ENCODE measurements around the gene CRYZ. TPM values are rescaled to one million over a fixed set of nuclear protein-coding genes. Genes with fewer than 3 reads are reported as not detected.
"Not testable (repeated sequence)": the region's sequence is repeated elsewhere in the genome, so short reads cannot be mapped to it uniquely, and the experiment has no call there.

Gene CRYZ
- total RNA-seq, 1 experiment from 2014 or later, result 27.7 TPM

DNA sequence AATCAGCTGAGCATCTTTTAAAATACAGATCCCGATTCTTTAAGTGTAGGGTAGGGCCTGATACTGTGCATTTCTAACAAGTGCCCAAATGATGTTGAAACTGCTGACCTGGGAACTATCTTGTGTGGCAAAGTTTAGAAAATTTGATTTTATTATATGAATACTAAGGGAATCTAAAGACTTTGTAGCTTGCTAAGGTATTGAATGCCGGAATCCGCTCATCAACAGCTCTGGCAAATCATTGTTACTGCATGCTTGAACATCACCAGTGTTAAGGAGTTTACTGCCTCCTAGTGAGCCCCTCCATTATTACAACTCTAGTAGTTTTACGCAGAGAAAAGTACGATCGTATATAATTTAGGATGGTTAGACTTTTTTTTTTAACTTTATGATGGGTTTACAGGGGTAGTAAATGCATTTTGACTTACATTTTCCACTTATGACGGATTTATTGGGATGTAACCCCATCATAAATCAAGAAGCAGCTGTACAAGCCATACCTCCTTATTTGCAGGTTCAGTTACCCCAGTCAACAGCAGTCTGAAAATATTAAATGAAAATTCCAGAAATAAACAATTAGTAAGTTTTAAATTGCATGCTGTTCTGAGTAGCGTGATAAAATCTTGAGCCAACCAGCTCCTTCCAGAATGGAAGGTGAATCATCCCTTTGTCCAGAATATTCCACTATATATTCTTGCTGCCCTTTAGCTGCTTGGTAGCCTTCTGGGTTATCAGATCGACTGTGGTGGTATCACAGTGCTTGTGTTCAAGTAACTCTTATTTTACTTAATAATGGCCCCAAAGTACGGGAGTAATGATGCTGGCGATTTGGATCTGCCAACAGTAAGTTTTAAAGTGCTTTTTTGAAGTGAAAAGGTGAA lies 994 bp upstream of the CRYZ start:
- peak; percentile 70 for DNase-seq (ENCODE audit: low read depth, low spot score)
- in situ Hi-C loops (cut with HindIII; ENCODE audit: low pct_unique_long_range_greater_than_20kb, low sequenced_read_pairs), result no loop called here

DNA sequence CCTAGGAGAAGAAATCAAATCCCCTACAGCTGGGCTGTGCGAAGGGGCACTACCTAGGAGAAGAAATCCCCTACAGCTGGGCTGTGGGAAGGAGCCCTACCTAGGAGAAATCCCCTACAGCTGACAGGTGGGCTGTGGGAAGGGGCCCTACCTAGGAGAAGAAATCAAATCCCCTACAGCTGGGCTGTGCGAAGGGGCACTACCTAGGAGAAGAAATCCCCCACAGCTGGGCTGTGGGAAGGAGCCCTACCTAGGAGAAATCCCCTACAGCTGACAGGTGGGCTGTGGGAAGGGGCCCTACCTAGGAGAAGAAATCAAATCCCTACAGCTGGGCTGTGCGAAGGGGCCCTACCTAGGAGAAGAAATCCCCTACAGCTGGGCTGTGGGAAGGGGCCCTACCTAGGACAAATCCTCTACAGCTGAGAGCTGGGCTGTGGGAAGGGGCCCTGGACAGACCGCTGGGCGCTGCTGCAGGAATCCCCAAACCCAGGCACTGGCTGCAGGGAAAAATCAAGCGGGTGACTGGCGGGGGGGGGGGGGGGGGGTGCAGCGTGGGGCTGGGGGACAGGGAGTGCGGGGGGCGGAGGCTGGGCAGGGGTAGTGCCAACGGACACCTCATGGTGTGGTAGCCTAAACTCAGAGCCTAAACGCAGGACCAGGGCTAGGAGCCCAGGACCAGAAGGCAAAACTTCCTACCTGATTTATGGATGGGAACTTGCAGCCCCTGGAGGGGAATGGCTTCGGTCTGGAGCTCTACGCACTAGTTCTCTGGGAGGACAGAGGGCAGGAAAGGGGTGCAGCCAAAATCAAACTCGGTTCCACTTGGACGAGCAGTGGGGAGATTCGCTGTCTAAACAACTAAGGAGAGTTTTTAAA lies 541 bp downstream of the CRYZ start:
- DNase-seq (ENCODE audit: low read depth, low spot score); in situ Hi-C loops (cut with HindIII; ENCODE audit: low pct_unique_long_range_greater_than_20kb, low sequenced_read_pairs): not testable (repeated sequence)

GRCh38 chr1:74731399-74732052 lies 1.3 kb downstream of the CRYZ start:
- DNase-seq (ENCODE audit: low read depth, low spot score), result no peak
- in situ Hi-C loops (cut with HindIII; ENCODE audit: low pct_unique_long_range_greater_than_20kb, low sequenced_read_pairs), result no loop called here

DNA sequence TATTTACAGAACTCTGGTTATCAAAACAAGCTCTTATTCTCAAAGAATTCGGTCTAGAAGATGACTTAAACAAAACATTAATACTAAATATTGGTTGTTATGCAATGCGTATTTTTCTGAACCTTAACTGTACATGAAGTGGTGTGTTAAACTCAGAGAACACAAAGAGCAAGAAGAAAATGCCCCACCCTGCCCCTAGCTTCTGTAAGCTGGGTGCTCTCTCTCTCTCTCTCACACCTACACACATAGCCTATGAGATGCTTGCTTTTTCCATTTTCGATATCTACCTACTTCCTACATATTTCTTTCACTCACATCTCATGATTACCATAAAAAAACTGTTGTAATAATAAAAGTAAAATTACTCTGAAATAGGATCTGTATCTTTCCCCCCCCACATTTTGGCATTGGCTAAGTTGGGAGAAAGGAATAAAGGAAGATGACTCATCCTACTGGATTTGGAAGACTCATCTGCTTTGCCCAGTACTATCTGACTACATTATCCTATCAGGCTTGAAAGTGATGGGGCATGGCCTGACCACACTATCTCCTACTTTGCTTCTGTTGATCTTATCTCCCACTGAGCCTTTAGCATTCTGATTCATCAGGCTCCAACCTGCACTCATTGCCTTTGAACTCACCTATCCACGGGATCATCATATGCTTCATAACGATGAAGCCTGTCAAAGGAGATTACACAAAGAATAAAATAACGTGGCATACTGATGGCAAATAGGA lies 2.9 kb downstream of the CRYZ start:
- no peak for DNase-seq (ENCODE audit: low read depth, low spot score)
- in situ Hi-C loops (cut with HindIII; ENCODE audit: low pct_unique_long_range_greater_than_20kb, low sequenced_read_pairs), result no loop called here

- no peak for DNase-seq (ENCODE audit: low read depth, low spot score)
- in situ Hi-C loops (cut with HindIII; ENCODE audit: low pct_unique_long_range_greater_than_20kb, low sequenced_read_pairs), result no loop called here
These were observed 4.1 kb downstream of the CRYZ start for GRCh38 chr1:74728736-74729135.

GRCh38 chr1:74726063-74726462 lies 6.8 kb downstream of the CRYZ start:
- in situ Hi-C loops (cut with HindIII; ENCODE audit: low pct_unique_long_range_greater_than_20kb, low sequenced_read_pairs), result no loop called here
- no peak for DNase-seq (ENCODE audit: low read depth, low spot score)

DNA sequence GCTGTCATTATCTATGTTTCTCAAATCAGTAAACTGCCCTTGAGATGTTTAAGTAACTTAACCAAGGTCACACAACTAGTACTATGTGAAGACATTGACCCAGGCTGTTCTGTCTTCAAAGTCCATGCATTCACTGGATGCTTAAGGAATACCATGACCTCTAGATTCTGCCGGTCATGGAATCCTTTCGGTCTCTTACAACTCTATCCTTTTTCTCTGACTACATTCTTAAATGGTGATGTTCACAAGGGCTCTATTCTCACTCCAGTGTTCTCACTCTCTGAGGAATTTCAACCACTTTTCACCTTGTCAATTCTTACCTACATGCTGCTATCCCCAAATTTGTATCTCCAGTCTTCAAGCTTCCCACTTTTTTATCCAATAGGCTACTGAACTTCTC lies 15.2 kb downstream of the CRYZ start:
- in situ Hi-C loops (cut with HindIII; ENCODE audit: low pct_unique_long_range_greater_than_20kb, low sequenced_read_pairs), result no loop called here
- DNase-seq (ENCODE audit: low read depth, low spot score), result no peak

DNA sequence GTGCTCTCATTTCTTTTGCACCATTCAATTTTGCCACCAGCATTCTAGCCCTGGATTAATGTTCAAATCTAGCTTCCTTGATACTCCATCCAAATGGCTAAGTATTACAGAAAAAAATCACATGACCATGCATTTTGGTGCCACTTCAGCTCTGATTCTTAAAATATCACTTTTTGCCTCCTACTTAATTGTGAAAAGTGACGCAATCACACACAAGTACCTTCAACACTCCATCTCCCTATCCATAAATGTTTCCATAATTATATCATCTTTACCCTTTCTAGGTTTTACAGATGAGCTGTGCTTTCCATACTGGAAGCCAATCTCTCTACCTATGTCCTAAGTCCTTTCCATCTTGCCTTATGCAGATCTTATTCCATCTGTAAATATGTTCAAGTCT lies 16.0 kb downstream of the CRYZ start:
- in situ Hi-C loops (cut with HindIII; ENCODE audit: low pct_unique_long_range_greater_than_20kb, low sequenced_read_pairs), result no loop called here
- DNase-seq (ENCODE audit: low read depth, low spot score), result no peak

DNA sequence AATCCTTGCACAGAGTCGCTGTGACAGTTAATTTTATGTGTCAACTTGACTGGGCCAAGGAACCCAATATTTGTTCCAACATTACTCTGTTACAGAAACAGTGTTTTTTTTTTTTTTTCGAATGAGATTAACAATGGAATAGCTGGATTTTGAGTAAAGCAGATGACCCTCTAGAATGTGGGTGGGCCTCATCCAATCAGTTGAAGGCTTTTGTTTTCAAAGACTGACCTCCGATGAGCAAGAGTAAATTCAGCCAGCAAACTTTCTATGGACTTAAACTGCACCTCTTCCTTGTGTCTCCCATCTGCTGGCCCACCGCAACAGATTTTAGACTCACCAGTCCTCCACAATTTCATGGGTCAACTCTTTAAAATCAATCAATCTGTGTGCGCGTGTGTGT lies 17.0 kb downstream of the CRYZ start:
- no peak for DNase-seq (ENCODE audit: low read depth, low spot score)
- in situ Hi-C loops (cut with HindIII; ENCODE audit: low pct_unique_long_range_greater_than_20kb, low sequenced_read_pairs), result no loop called here

- DNase-seq (ENCODE audit: low read depth, low spot score), result no peak
- in situ Hi-C loops (cut with HindIII; ENCODE audit: low pct_unique_long_range_greater_than_20kb, low sequenced_read_pairs), result no loop called here
These were observed 17.7 kb downstream of the CRYZ start for GRCh38 chr1:74715236-74715502.

- DNase-seq (ENCODE audit: low read depth, low spot score), result no peak
These were observed 18.2 kb downstream of the CRYZ start for GRCh38 chr1:74714429-74715235.

GRCh38 chr1:74713849-74714248 lies 19.0 kb downstream of the CRYZ start:
- in situ Hi-C loops (cut with HindIII; ENCODE audit: low pct_unique_long_range_greater_than_20kb, low sequenced_read_pairs), result no loop called here

More at GRCh38 chr1:74714429-74715235, 18.2 kb downstream of the CRYZ start:
- in situ Hi-C loops (cut with HindIII; ENCODE audit: low pct_unique_long_range_greater_than_20kb, low sequenced_read_pairs), result no loop called here

GRCh38 chr1:74712881-74713280 lies 20.0 kb downstream of the CRYZ start:
- DNase-seq (ENCODE audit: low read depth, low spot score), result no peak
- in situ Hi-C loops (cut with HindIII; ENCODE audit: low pct_unique_long_range_greater_than_20kb, low sequenced_read_pairs), result no loop called here

More at GRCh38 chr1:74713849-74714248, 19.0 kb downstream of the CRYZ start:
- DNase-seq (ENCODE audit: low read depth, low spot score), result no peak

- in situ Hi-C loops (cut with HindIII; ENCODE audit: low pct_unique_long_range_greater_than_20kb, low sequenced_read_pairs), result no loop called here
These were observed 29.3 kb downstream of the CRYZ start for GRCh38 chr1:74703386-74704182.

GRCh38 chr1:74699331-74699730 lies 33.5 kb downstream of the CRYZ start:
- DNase-seq (ENCODE audit: low read depth, low spot score), result no peak
- in situ Hi-C loops (cut with HindIII; ENCODE audit: low pct_unique_long_range_greater_than_20kb, low sequenced_read_pairs), result no loop called here

More at GRCh38 chr1:74703386-74704182, 29.3 kb downstream of the CRYZ start:
- DNase-seq (ENCODE audit: low read depth, low spot score), result no peak

DNA sequence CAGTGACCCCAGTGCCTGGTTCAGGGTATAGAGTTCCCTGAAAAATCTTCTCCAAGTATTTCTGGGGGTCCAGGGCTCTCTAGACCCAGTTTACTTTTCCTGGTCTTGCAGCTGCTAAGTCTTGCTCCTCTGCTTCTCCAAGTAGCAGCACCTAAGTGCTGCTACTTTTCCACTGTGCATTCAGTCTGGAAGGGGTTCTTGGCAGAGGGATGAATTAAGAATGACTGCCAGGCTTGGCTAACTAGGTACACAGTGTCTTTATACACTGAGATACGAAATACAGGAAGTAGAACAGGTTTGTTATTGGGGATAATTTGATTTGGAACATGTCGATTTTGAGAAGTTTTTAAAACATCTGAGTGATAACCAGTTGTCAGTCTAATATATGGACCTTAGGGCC lies 35.0 kb downstream of the CRYZ start:
- DNase-seq (ENCODE audit: low read depth, low spot score), result no peak
- in situ Hi-C loops (cut with HindIII; ENCODE audit: low pct_unique_long_range_greater_than_20kb, low sequenced_read_pairs), result no loop called here

Data from SK-MEL-5 (cell line).